K562 (cell line): ENCODE data around the gene ARPC1A. TPM values are rescaled to one million over a fixed set of nuclear protein-coding genes. Genes with fewer than 3 reads are reported as not detected.

Experiments
- MECOM ChIP-seq: fragments of 250-450 bp; sonication (Bioruptor Pico); IDR thresholded peaks from 2 replicates; pipeline ENCODE4 v1.8.0; 2022; ENCODE audit warnings: inconsistent platforms
- PHB2 ChIP-seq: fragments of 450-650 bp; IDR thresholded peaks from 2 replicates; pipeline ENCODE4 v1.6.1; 2017; ENCODE audit warnings: low read depth
- POU5F1 ChIP-seq: fragments of 150-350 bp; IDR thresholded peaks from 2 replicates; pipeline ENCODE4 v1.6.1; 2014; ENCODE audit warnings: borderline replicate concordance, low read length, low read depth, mild to moderate bottlenecking; ENCODE audit not compliant: partially characterized antibody
- PRMT5 ChIP-seq: sonication (generic); formaldehyde crosslinking; IDR thresholded peaks from 2 replicates; pipeline ENCODE4 v1.5.0; 2020; ENCODE audit warnings: missing genetic modification reagents
- SAFB2 ChIP-seq: fragments of 200-400 bp; formaldehyde crosslinking; IDR thresholded peaks from 2 replicates; pipeline ENCODE4 v1.6.1; 2018; ENCODE audit warnings: borderline replicate concordance, low read length, low read depth, moderate library complexity; ENCODE audit not compliant: severe bottlenecking
- XRCC4 ChIP-seq: IDR thresholded peaks from one replicate; pipeline ENCODE4 v1.6.1; 2011; ENCODE audit not compliant: insufficient read depth, insufficient read length; ENCODE audit errors: extremely low read depth
- polyA plus RNA-seq, 8 experiments: library from polyadenylated mRNA; depleted of rRNA in 4 of 8; stranded (reverse) in 5 of 8; unstranded in 3 of 8; fragments of >200 nt; fragmentation: Nextera tagmentation in 2 of 8; fragmentation: Illumina TruSeq in 1 of 8; extraction: Ambion mirVana in 2 of 8; extraction: Trizol in 1 of 8; gene quantifications; 2 replicates each; pipeline versions ENCODE4 v1.2.1 to v1.2.3, GENCODE V29; 2011 to 2014; ENCODE audit warnings: inconsistent platforms in 1 of 8, missing spikeins in 1 of 8
- total RNA-seq, 7 experiments: library from RNA; depleted of rRNA in 6 of 7; stranded (reverse); fragments of >200 nt in 6 of 7; fragmentation: Illumina TruSeq in 2 of 7; extraction: Trizol in 2 of 7; gene quantifications; 2 replicates each; pipeline versions ENCODE4 v1.2.1 to v1.2.3, GENCODE V29; 2011 to 2021; ENCODE audit warnings: low replicate concordance in 1 of 7
- TF ChIP-seq, protein P1 (sequence below): fragments of 450-650 bp; IDR thresholded peaks from 2 replicates; pipeline ENCODE4 v1.7.0; 2016; ENCODE audit warnings: borderline replicate concordance
- TF ChIP-seq, protein P2 (sequence below): sonication (generic); formaldehyde crosslinking; IDR thresholded peaks from 2 replicates; pipeline ENCODE4 v1.8.0; 2022; ENCODE audit warnings: missing genetic modification reagents, mild to moderate bottlenecking, borderline replicate concordance
- TF ChIP-seq, protein P3 (sequence below): fragments of 250-450 bp; sonication (Bioruptor Pico); IDR thresholded peaks from 2 replicates; pipeline ENCODE4 v1.8.0; 2022; ENCODE audit warnings: inconsistent platforms
- TF ChIP-seq, protein P4 (sequence below), 2 experiments: IDR thresholded peaks; 2 replicates each; pipeline ENCODE4 v1.6.1; 2012; ENCODE audit warnings: improper control_type of control experiment in 2 of 2, low read depth in 2 of 2, low read length in 2 of 2, borderline replicate concordance in 1 of 2
- TF ChIP-seq, protein P5 (sequence below): sonication (generic); formaldehyde crosslinking; IDR thresholded peaks from 2 replicates; pipeline ENCODE4 v1.8.0; 2022; ENCODE audit warnings: mild to moderate bottlenecking, missing genetic modification reagents
- TF ChIP-seq, protein P6 (sequence below): fragments of 450-650 bp; IDR thresholded peaks from 2 replicates; pipeline ENCODE4 v1.6.1; 2016; ENCODE audit warnings: antibody characterized with exemption

Gene ARPC1A
- total and polyA plus RNA-seq, 9 of the 15 experiments (the other 6 are each of a cell fraction or from before 2014, with no cell fraction given) = 39.5 to 151 (median 86.1) TPM

DNA sequence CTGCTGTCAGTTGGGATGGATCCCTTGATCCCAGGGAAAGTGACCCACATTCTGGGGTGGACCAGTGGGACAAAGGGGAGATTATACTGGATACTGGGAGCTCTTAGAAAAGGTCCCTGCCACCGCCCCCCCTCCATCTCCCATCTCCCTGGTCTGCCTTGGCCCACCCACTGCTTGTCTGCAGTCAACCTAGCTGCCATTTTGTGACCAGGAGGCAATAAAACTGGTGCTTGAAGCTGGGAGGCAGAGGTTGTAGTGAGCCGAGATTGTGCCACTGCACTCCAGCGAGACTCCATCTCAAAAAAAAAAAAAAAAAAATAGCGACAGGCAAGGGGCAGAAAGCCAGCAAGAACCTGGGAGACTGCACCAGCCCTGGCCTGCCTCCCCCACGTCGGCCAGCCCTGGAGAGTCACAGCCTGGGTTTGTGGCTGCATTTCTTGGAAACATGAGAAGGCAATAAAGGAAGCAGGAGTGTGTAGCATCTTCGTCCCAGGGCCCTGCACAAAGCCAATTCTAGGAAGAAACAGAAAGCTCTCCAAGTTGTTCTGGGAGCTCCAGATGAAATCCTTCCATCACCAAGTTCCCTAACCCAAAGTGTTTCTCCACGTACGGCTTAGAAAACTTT, 44.2 kb downstream of the ARPC1A start (continued):
- TF ChIP-seq, protein P1, sequence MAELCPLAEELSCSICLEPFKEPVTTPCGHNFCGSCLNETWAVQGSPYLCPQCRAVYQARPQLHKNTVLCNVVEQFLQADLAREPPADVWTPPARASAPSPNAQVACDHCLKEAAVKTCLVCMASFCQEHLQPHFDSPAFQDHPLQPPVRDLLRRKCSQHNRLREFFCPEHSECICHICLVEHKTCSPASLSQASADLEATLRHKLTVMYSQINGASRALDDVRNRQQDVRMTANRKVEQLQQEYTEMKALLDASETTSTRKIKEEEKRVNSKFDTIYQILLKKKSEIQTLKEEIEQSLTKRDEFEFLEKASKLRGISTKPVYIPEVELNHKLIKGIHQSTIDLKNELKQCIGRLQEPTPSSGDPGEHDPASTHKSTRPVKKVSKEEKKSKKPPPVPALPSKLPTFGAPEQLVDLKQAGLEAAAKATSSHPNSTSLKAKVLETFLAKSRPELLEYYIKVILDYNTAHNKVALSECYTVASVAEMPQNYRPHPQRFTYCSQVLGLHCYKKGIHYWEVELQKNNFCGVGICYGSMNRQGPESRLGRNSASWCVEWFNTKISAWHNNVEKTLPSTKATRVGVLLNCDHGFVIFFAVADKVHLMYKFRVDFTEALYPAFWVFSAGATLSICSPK = no peak
- TF ChIP-seq, protein P2, sequence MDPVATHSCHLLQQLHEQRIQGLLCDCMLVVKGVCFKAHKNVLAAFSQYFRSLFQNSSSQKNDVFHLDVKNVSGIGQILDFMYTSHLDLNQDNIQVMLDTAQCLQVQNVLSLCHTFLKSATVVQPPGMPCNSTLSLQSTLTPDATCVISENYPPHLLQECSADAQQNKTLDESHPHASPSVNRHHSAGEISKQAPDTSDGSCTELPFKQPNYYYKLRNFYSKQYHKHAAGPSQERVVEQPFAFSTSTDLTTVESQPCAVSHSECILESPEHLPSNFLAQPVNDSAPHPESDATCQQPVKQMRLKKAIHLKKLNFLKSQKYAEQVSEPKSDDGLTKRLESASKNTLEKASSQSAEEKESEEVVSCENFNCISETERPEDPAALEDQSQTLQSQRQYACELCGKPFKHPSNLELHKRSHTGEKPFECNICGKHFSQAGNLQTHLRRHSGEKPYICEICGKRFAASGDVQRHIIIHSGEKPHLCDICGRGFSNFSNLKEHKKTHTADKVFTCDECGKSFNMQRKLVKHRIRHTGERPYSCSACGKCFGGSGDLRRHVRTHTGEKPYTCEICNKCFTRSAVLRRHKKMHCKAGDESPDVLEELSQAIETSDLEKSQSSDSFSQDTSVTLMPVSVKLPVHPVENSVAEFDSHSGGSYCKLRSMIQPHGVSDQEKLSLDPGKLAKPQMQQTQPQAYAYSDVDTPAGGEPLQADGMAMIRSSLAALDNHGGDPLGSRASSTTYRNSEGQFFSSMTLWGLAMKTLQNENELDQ (CRISPR knock-in tag) = no peak
- TF ChIP-seq, protein P3, sequence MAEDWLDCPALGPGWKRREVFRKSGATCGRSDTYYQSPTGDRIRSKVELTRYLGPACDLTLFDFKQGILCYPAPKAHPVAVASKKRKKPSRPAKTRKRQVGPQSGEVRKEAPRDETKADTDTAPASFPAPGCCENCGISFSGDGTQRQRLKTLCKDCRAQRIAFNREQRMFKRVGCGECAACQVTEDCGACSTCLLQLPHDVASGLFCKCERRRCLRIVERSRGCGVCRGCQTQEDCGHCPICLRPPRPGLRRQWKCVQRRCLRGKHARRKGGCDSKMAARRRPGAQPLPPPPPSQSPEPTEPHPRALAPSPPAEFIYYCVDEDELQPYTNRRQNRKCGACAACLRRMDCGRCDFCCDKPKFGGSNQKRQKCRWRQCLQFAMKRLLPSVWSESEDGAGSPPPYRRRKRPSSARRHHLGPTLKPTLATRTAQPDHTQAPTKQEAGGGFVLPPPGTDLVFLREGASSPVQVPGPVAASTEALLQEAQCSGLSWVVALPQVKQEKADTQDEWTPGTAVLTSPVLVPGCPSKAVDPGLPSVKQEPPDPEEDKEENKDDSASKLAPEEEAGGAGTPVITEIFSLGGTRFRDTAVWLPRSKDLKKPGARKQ = no peak
- TF ChIP-seq XRCC4 (no peak), PHB2 (no peak), PRMT5 (no peak), MECOM (CRISPR knock-in tag) (no peak), SAFB2 (no peak), POU5F1 (no peak)
- TF ChIP-seq, protein P4, sequence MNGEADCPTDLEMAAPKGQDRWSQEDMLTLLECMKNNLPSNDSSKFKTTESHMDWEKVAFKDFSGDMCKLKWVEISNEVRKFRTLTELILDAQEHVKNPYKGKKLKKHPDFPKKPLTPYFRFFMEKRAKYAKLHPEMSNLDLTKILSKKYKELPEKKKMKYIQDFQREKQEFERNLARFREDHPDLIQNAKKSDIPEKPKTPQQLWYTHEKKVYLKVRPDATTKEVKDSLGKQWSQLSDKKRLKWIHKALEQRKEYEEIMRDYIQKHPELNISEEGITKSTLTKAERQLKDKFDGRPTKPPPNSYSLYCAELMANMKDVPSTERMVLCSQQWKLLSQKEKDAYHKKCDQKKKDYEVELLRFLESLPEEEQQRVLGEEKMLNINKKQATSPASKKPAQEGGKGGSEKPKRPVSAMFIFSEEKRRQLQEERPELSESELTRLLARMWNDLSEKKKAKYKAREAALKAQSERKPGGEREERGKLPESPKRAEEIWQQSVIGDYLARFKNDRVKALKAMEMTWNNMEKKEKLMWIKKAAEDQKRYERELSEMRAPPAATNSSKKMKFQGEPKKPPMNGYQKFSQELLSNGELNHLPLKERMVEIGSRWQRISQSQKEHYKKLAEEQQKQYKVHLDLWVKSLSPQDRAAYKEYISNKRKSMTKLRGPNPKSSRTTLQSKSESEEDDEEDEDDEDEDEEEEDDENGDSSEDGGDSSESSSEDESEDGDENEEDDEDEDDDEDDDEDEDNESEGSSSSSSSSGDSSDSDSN (IDR thresholded peaks at IDR 0.05; ENCODE audit: borderline replicate concordance in 1 of 2, low read depth in 2 of 2, low read length in 2 of 2) = peak in 1 of 2 experiments; percentile 92; a peak in 2 of 4 replicates
- TF ChIP-seq, protein P5, sequence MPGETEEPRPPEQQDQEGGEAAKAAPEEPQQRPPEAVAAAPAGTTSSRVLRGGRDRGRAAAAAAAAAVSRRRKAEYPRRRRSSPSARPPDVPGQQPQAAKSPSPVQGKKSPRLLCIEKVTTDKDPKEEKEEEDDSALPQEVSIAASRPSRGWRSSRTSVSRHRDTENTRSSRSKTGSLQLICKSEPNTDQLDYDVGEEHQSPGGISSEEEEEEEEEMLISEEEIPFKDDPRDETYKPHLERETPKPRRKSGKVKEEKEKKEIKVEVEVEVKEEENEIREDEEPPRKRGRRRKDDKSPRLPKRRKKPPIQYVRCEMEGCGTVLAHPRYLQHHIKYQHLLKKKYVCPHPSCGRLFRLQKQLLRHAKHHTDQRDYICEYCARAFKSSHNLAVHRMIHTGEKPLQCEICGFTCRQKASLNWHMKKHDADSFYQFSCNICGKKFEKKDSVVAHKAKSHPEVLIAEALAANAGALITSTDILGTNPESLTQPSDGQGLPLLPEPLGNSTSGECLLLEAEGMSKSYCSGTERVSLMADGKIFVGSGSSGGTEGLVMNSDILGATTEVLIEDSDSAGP = no peak
- TF ChIP-seq, protein P6, sequence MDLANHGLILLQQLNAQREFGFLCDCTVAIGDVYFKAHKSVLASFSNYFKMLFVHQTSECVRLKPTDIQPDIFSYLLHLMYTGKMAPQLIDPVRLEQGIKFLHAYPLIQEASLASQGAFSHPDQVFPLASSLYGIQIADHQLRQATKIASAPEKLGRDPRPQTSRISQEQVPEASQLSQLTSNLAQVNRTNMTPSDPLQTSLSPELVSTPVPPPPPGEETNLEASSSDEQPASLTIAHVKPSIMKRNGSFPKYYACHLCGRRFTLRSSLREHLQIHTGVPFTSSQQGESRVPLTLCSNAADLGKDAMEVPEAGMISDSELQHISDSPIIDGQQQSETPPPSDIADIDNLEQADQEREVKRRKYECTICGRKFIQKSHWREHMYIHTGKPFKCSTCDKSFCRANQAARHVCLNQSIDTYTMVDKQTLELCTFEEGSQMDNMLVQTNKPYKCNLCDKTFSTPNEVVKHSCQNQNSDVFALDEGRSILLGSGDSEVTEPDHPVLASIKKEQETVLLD = no peak
